T47D (cell line): Measurements from ENCODE around the gene OR6Y1.

Source experiments
- DNase-seq, 2 experiments: peaks; one replicate each; pipeline versions ENCODE4 v3.0.0 to v3.0.0-alpha.2; 2011 to 2012; ENCODE audit warnings: low read depth in 1 of 2, low spot score in 1 of 2
- JUND ChIP-seq: IDR thresholded peaks from 2 replicates; pipeline ENCODE4 v1.6.1; 2012; ENCODE audit warnings: low read depth
- in situ Hi-C: cut with HindIII; loops from 2 replicates; pipeline ENCODE4 v1.10.0; 2016; ENCODE audit warnings: low sequenced_read_pairs, low pct_unique_long_range_greater_than_20kb

OR6Y1 gene

GRCh38 chr1:158554352-158554751 is at the start of gene OR6Y1:
Gene OR6Y1 (minus strand): TSS chr1:158554405. CDS start chr1:158548105, 6,300 bp downstream.
- TF ChIP-seq JUND = no peak
- in situ Hi-C loops = no loop called here

GRCh38 chr1:158600735-158601134 is 46.5 kb upstream of the OR6Y1 start:
- DNase-seq = no peak
- no peak for TF ChIP-seq JUND
- in situ Hi-C loops = no loop called here

More at GRCh38 chr1:158554352-158554751, at the start of gene OR6Y1:
- DNase-seq = no peak

- no peak for DNase-seq
- no peak for TF ChIP-seq JUND
- in situ Hi-C loops = no loop called here
Observed at GRCh38 chr1:158586942-158587341, 32.7 kb upstream of the OR6Y1 start.

- in situ Hi-C loops = no loop called here
Observed at GRCh38 chr1:158583962-158584361, 29.8 kb upstream of the OR6Y1 start.

GRCh38 chr1:158579733-158580132 is 25.5 kb upstream of the OR6Y1 start, which contains the start of gene OR10X1:
Gene OR10X1 (minus strand): TSS chr1:158579899. CDS start chr1:158579899, 0 bp downstream.
- TF ChIP-seq JUND = no peak
- in situ Hi-C loops = no loop called here
- DNase-seq = no peak

More at GRCh38 chr1:158583962-158584361, 29.8 kb upstream of the OR6Y1 start:
- TF ChIP-seq JUND = no peak
- no peak for DNase-seq

GRCh38 chr1:158577561-158577960 is 23.4 kb upstream of the OR6Y1 start:
- in situ Hi-C loops = no loop called here
- no peak for TF ChIP-seq JUND

GRCh38 chr1:158572226-158572625 is 18.0 kb upstream of the OR6Y1 start:
- no peak for DNase-seq
- TF ChIP-seq JUND = no peak
- in situ Hi-C loops = no loop called here

More at GRCh38 chr1:158577561-158577960, 23.4 kb upstream of the OR6Y1 start:
- DNase-seq = no peak

- no peak for TF ChIP-seq JUND
- in situ Hi-C loops = no loop called here
- DNase-seq = no peak
Observed at GRCh38 chr1:158570480-158570879, 16.3 kb upstream of the OR6Y1 start, which contains the start of gene OR6P1. Gene OR6P1 (minus strand): TSS chr1:158570580. CDS start chr1:158563604, 6,976 bp downstream.

- in situ Hi-C loops = no loop called here
- no peak for DNase-seq
- TF ChIP-seq JUND = no peak
Observed at GRCh38 chr1:158564608-158565007, 10.4 kb upstream of the OR6Y1 start.

- in situ Hi-C loops = no loop called here
- TF ChIP-seq JUND = no peak
- no peak for DNase-seq
Observed at GRCh38 chr1:158563853-158564252, 9.6 kb upstream of the OR6Y1 start.

- TF ChIP-seq JUND = no peak
- in situ Hi-C loops = no loop called here
- DNase-seq = no peak
Observed at GRCh38 chr1:158559696-158560095, 5.5 kb upstream of the OR6Y1 start.

GRCh38 chr1:158552296-158552695 is 1.9 kb downstream of the OR6Y1 start:
- in situ Hi-C loops = no loop called here
- DNase-seq = no peak
- TF ChIP-seq JUND = no peak

GRCh38 chr1:158547533-158547932 is 6.7 kb downstream of the OR6Y1 start:
- no peak for TF ChIP-seq JUND
- in situ Hi-C loops = no loop called here
- DNase-seq = no peak

- in situ Hi-C loops = no loop called here
- no peak for TF ChIP-seq JUND
- no peak for DNase-seq
Observed at GRCh38 chr1:158537609-158538008, 16.6 kb downstream of the OR6Y1 start.
